ENCODE measurements around the gene TMEM63C.

The TMEM63C gene

DNA sequence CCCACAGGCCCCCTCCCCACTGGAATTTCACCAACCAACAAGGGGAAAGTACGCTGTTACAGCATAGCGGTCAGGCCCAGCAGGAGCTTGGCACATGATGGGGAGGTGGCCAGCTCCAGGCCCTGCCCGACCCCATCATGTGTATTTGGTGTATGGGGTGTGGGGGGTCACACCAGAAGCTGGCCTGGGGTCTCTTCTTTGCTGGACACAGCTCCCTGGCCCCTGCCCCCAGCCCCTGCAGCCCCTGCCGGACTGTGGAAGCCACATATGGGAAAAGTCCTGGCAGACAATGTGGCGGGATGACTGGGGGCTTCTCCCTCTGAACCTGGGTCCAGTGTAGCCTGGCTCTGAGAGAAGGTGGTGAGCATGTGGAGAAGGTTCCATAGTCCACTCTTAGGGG, 77.0 kb downstream of the TMEM63C start:
- no peak overlapping the region for H3K27ac ChIP-seq (ENCODE audit: low read depth, low read length)
- H3K9me3 ChIP-seq (ENCODE audit: control insufficient read depth, insufficient read depth, low read depth, low read length): no peaks in the 10 kb centered on the region
- no peaks in the 10 kb centered on the region for H3K4me1 ChIP-seq (ENCODE audit: control insufficient read depth, insufficient read depth, low read length)
- H3K4me3 ChIP-seq (ENCODE audit: low read depth, low read length): no peak overlapping the region
- H3K27me3 ChIP-seq (ENCODE audit: control insufficient read depth, insufficient read depth, low read length): peaks cover 4% of the 10 kb centered on the region; the same call in 1 of the 2 replicates
- H3K36me3 ChIP-seq (ENCODE audit: control insufficient read depth, insufficient read depth, low read length): no peaks in the 10 kb centered on the region
- no peak overlapping the region for H3K9ac ChIP-seq (ENCODE audit: low read length)

DNA sequence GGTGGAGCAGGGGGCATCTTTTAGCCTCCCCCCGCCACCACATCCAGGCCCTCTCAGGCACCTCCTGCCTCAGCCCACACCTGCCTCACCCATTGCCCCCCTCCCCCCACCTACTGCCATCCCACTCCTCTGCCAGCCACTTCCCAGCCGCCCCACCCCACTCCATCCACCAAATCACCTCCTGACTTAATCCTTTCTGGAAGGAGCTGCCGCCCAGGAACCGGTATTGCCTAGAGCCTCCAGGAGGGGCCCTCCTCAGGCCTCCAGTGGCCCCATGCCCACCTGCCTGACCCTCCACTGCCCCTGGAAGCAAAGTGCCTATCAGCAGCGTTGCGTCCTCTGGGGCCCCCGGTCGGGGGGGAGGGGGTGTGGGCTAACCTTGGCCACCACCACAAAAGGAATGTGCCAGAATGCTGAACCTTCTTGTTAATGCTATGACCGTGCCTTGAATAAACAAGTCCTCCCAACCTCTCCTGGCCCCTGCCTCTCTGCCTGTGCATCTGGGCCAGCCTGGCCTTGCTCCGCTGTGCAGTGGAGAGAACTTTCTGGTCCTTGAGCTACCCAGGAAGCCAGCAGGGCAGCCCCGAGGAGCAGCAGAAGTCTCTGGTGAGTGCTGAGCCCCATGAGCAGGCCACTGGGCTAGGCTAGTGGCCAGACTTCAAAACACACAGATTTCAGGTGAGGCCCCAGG, 77.6 kb downstream of the TMEM63C start:
- H3K9ac ChIP-seq (ENCODE audit: low read length): no peak overlapping the region
- H3K27ac ChIP-seq (ENCODE audit: low read depth, low read length): no peak overlapping the region
- H3K27me3 ChIP-seq (ENCODE audit: control insufficient read depth, insufficient read depth, low read length): peaks cover 4% of the 10 kb centered on the region; the same call in 1 of the 2 replicates
- no peaks in the 10 kb centered on the region for H3K36me3 ChIP-seq (ENCODE audit: control insufficient read depth, insufficient read depth, low read length)
- no peaks in the 10 kb centered on the region for H3K4me1 ChIP-seq (ENCODE audit: control insufficient read depth, insufficient read depth, low read length)
- no peak overlapping the region for H3K4me3 ChIP-seq (ENCODE audit: low read depth, low read length)
- no peaks in the 10 kb centered on the region for H3K9me3 ChIP-seq (ENCODE audit: control insufficient read depth, insufficient read depth, low read depth, low read length)

DNA sequence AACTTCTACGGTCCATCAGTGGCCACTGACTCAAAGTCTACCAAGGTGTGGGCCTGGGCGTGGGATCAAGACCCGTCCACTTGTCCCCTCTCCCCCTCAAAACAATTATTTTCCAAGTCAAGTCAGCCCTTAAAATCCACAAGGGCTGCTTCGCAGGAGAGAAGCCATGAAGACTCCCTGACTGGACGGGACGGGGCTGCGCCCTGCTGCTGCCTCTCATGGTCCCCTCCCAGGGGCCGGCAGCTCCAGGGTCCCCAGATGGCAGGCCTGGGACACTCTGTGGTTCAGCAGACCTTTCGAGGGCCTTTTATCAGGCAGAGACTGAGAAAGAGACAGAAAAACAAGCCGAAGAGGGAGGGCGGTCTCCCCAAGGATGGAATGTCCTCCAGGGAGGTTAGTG, 78.6 kb downstream of the TMEM63C start:
- Histone ChIP-seq H3K27me3 (ENCODE audit: control insufficient read depth, insufficient read depth, low read length) (peaks cover 4% of the 10 kb centered on the region; the same call in 1 of the 2 replicates), H3K4me3 (ENCODE audit: low read depth, low read length) (no peak overlapping the region), H3K4me1 (ENCODE audit: control insufficient read depth, insufficient read depth, low read length) (no peaks in the 10 kb centered on the region), H3K27ac (ENCODE audit: low read depth, low read length) (no peak overlapping the region), H3K36me3 (ENCODE audit: control insufficient read depth, insufficient read depth, low read length) (no peaks in the 10 kb centered on the region), H3K9me3 (ENCODE audit: control insufficient read depth, insufficient read depth, low read depth, low read length) (no peaks in the 10 kb centered on the region), H3K9ac (ENCODE audit: low read length) (no peak overlapping the region)

DNA sequence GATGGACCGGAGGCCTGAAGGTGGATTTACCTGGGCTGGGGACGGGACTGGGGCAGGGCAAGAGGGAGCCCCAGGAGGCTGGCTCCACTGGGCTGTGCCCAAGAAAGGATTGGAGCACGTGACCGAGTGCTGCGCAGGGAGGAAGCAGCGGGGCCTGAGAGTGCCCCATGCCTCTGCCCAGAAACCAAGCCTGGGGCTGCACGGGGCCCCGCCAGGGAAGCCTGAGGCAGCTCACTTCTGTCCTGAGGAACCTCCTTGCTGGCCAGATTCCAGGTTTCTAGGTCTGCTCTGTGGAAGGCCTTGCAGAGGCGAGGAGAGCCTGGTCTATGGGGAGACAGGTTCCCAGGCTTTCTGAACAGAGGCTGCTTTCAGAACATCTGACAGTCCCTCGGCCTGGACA, 79.0 kb downstream of the TMEM63C start:
- H3K36me3 ChIP-seq (ENCODE audit: control insufficient read depth, insufficient read depth, low read length): no peaks in the 10 kb centered on the region
- H3K9me3 ChIP-seq (ENCODE audit: control insufficient read depth, insufficient read depth, low read depth, low read length): no peaks in the 10 kb centered on the region
- H3K27ac ChIP-seq (ENCODE audit: low read depth, low read length): no peak overlapping the region
- H3K4me1 ChIP-seq (ENCODE audit: control insufficient read depth, insufficient read depth, low read length): no peaks in the 10 kb centered on the region
- H3K4me3 ChIP-seq (ENCODE audit: low read depth, low read length): no peak overlapping the region
- no peak overlapping the region for H3K9ac ChIP-seq (ENCODE audit: low read length)
- peaks cover 4% of the 10 kb centered on the region; the same call in 1 of the 2 replicates for H3K27me3 ChIP-seq (ENCODE audit: control insufficient read depth, insufficient read depth, low read length)

DNA sequence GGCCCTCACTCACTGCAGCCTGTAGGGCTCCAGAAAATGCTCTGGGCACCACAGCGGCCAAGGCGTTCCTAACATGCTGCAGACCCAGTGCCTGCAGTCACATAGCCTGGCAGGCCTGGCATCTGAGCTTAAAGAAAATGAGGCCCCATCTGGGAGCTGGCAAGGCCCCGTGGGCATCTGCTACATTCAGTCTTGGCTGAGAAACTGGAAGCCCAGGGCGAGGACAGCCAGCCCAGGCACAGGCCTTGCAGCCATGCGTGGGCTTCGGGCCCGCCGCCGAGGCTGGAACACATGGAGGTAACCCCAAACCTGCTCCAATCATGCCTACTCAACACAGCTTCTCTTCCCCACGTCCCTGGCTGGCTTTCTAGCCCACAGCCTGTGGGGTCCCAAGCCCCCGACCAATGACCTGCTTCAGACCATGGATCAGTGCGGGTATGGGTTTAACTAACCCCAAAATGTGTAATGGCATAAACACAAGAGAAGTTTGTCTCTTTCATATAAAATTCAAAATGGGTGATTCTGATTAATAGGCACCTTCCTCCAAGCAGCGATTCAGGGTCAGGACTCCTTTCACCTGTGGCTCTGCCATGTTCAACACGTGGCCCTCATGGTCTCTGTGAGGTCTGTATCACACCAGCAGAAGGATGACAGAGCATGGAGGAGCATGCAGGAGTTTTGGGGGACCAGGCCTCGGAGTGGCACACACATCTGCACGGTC, 83.0 kb downstream of the TMEM63C start:
- no peaks in the 10 kb centered on the region for H3K4me1 ChIP-seq (ENCODE audit: control insufficient read depth, insufficient read depth, low read length)

DNA sequence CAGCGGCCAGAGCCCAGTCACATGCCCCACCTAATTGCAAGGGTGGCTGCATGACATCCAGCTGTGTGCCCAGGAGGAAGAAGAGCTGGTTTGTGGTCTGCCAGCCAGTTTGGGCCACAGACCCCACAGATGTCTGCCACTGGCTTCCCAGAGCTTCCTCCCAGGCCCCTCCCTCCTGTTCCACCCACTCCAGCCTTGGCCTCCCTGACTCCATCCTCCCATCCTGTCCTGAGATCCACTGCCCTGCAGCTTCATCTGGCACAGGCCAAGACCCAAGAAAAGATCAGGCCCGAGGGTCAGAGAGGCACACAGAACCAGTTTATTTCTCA, 83.6 kb downstream of the TMEM63C start:
- Histone ChIP-seq H3K27ac (ENCODE audit: low read depth, low read length) (no peak overlapping the region), H3K4me1 (ENCODE audit: control insufficient read depth, insufficient read depth, low read length) (no peaks in the 10 kb centered on the region; the same call in 1 of the 2 replicates), H3K36me3 (ENCODE audit: control insufficient read depth, insufficient read depth, low read length) (no peaks in the 10 kb centered on the region), H3K27me3 (ENCODE audit: control insufficient read depth, insufficient read depth, low read length) (peaks cover 32% of the 10 kb centered on the region), H3K4me3 (ENCODE audit: low read depth, low read length) (no peak overlapping the region), H3K9me3 (ENCODE audit: control insufficient read depth, insufficient read depth, low read depth, low read length) (peaks cover 8% of the 10 kb centered on the region), H3K9ac (ENCODE audit: low read length) (no peak overlapping the region)

More for the DNA sequence above, 83.0 kb downstream of the TMEM63C start:
- Histone ChIP-seq H3K4me3 (ENCODE audit: low read depth, low read length) (no peak overlapping the region), H3K27ac (ENCODE audit: low read depth, low read length) (no peak overlapping the region), H3K9ac (ENCODE audit: low read length) (no peak overlapping the region), H3K27me3 (ENCODE audit: control insufficient read depth, insufficient read depth, low read length) (peaks cover 26% of the 10 kb centered on the region), H3K36me3 (ENCODE audit: control insufficient read depth, insufficient read depth, low read length) (no peaks in the 10 kb centered on the region), H3K9me3 (ENCODE audit: control insufficient read depth, insufficient read depth, low read depth, low read length) (peaks cover 8% of the 10 kb centered on the region)

DNA sequence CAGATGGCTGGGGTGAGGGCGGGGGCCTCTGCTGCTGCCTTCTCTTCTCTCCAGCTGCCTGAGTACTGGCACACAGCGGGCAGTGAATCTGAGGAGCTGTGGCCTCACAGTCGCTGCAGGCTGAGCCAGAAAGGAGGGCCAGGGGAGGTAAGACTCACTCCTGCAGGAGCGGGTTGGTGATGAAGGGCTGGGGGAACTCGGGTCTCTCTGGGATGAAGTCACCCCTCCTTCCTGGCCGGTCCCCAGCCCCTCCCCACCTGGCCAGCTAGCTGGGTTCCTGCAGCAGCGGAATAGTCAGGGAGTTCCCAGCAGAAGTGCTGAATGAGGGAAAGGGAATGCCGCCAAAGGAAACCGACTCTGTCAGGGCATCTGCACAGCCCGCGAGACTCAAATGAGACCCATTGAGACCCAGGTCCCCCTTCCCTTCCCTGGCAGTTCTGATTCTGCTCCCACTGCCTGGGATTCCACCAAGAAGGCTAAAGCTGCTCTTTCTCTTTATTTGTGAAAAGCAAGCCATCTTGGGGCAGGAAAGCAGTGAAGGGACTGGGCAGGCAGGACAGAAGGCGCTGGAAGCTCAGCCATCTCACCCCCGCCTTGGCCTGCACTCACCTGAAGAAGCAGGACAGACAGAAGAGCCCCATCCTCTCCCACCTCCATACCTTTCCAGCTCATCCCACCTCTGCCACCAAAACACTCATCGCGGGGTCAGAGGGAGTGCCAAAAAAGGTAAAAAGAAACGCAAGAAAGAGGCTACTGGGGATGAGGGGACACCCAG, 84.2 kb downstream of the TMEM63C start:
- Histone ChIP-seq H3K36me3 (ENCODE audit: control insufficient read depth, insufficient read depth, low read length) (no peaks in the 10 kb centered on the region), H3K27ac (ENCODE audit: low read depth, low read length) (no peak overlapping the region), H3K27me3 (ENCODE audit: control insufficient read depth, insufficient read depth, low read length) (peaks cover 38% of the 10 kb centered on the region), H3K4me1 (ENCODE audit: control insufficient read depth, insufficient read depth, low read length) (no peaks in the 10 kb centered on the region; the same call in 1 of the 2 replicates), H3K4me3 (ENCODE audit: low read depth, low read length) (no peak overlapping the region), H3K9me3 (ENCODE audit: control insufficient read depth, insufficient read depth, low read depth, low read length) (peaks cover 8% of the 10 kb centered on the region), H3K9ac (ENCODE audit: low read length) (no peak overlapping the region)

DNA sequence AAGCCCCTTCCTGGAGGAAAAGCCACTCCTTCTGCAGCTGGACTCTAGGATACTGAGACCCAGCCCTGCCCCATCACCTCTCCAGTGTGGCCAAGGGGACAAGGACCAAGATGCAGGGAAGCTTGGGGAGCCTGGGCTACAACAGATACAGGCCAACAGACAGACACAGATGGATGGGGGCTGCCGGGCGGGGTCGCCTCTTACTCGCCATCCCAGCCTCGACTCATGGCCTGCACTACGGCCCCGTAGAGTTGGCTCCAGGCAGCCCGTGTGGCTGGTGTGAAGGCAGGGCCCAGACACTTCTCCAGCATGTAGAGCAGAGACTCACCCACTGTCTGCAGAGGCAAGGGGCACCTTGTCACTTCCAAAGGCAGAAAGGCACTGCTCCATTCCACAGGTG, 84.7 kb downstream of the TMEM63C start:
- Histone ChIP-seq H3K9ac (ENCODE audit: low read length) (no peak overlapping the region), H3K36me3 (ENCODE audit: control insufficient read depth, insufficient read depth, low read length) (no peaks in the 10 kb centered on the region), H3K27me3 (ENCODE audit: control insufficient read depth, insufficient read depth, low read length) (peaks cover 44% of the 10 kb centered on the region), H3K27ac (ENCODE audit: low read depth, low read length) (no peak overlapping the region), H3K9me3 (ENCODE audit: control insufficient read depth, insufficient read depth, low read depth, low read length) (peaks cover 8% of the 10 kb centered on the region), H3K4me1 (ENCODE audit: control insufficient read depth, insufficient read depth, low read length) (peaks cover 3% of the 10 kb centered on the region; the same call in 1 of the 2 replicates), H3K4me3 (ENCODE audit: low read depth, low read length) (no peak overlapping the region)

DNA sequence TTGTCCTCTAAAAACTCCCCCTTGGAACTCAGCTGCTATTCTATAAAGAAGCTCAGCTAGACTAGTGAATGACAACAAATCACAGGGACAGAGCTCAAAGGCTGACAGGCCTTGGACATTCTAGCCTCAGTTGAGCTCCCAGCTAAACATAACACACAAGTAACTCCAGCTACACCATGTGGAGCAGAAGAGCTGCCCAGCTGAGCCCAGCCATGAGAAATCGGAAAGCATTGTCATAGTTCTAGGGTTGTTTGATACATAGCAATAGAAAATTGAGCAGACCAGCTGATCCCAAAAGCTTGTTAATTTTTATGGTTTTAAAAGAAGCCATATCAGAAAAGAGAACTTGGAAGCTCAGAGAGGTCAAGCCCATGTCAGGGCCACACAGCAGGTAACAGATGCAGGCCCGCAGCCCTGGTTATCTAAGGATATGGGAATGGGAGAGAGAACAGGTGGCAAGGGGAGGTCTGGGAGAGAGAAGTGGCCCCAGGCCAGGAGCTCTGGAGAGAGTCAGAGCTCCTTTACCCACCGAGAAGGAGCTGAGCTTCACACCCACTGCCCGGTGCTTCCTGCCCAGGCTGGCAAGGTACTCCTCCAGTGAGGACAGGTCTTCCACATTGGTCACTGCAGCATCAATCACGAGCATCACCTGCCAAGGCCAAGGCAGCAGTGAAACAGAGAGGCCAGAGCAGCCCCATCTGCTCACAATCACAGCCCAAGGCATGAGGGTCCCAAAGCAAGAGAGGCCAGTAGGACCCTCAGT, 86.5 kb downstream of the TMEM63C start:
- Histone ChIP-seq H3K9me3 (ENCODE audit: control insufficient read depth, insufficient read depth, low read depth, low read length) (peaks cover 8% of the 10 kb centered on the region), H3K36me3 (ENCODE audit: control insufficient read depth, insufficient read depth, low read length) (no peaks in the 10 kb centered on the region), H3K4me3 (ENCODE audit: low read depth, low read length) (no peak overlapping the region), H3K4me1 (ENCODE audit: control insufficient read depth, insufficient read depth, low read length) (peaks cover 3% of the 10 kb centered on the region; the same call in 1 of the 2 replicates), H3K27ac (ENCODE audit: low read depth, low read length) (no peak overlapping the region), H3K9ac (ENCODE audit: low read length) (no peak overlapping the region), H3K27me3 (ENCODE audit: control insufficient read depth, insufficient read depth, low read length) (peaks cover 57% of the 10 kb centered on the region)

DNA sequence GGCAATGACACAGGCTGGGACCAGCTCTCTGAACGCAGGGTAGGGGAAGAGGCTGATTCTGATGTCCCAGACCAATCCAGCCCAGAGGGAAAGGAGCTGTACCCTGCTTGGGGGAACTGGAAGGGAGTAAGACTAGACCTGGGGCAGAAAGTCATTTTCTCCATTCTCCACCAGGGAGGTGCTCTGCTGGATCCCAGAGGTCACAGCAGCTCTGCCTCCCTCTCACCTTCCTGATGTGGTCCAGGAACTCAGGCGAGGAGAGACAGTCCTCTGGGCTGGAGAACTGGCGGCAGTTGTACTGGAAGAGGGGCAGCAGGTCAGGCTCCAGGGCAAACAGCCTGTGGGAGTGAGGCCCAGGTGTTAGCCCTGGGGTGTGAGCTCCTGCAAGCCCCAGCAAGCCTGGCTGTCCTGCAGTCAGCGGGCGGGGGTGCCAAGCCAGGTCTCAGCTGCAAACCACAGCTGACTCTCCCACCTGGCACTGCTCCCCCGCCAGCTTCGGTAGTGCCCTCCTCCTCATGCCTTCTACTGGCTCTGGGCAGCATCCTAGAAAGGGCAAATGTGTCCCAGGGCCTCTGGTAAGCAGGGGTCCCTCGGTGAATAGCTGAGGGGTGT, 87.5 kb downstream of the TMEM63C start:
- no peak overlapping the region for H3K9ac ChIP-seq (ENCODE audit: low read length)
- peaks cover 62% of the 10 kb centered on the region for H3K27me3 ChIP-seq (ENCODE audit: control insufficient read depth, insufficient read depth, low read length)
- peaks cover 3% of the 10 kb centered on the region; the same call in 1 of the 2 replicates for H3K4me1 ChIP-seq (ENCODE audit: control insufficient read depth, insufficient read depth, low read length)
- no peak overlapping the region for H3K27ac ChIP-seq (ENCODE audit: low read depth, low read length)
- peaks cover 8% of the 10 kb centered on the region for H3K9me3 ChIP-seq (ENCODE audit: control insufficient read depth, insufficient read depth, low read depth, low read length)
- no peak overlapping the region for H3K4me3 ChIP-seq (ENCODE audit: low read depth, low read length)
- H3K36me3 ChIP-seq (ENCODE audit: control insufficient read depth, insufficient read depth, low read length): no peaks in the 10 kb centered on the region
